K562 (cell line): ENCODE data around the gene SRD5A1. TPM values are rescaled to one million over a fixed set of nuclear protein-coding genes. Genes with fewer than 3 reads are reported as not detected.

Experiments
- ARID3B ChIP-seq: fragments of 250-450 bp; sonication (Bioruptor Pico); IDR thresholded peaks from 2 replicates; pipeline ENCODE4 v1.4.0; 2020; ENCODE audit warnings: borderline replicate concordance
- FUS ChIP-seq: fragments of 200-400 bp; formaldehyde crosslinking; optimal IDR thresholded peaks from 2 replicates; pipeline ENCODE3; 2017; ENCODE audit warnings: low read depth, low read length
- HOXB6 ChIP-seq: fragments of 250-450 bp; sonication (Bioruptor Pico); IDR thresholded peaks from 2 replicates; pipeline ENCODE4 v1.5.1; 2022; ENCODE audit warnings: mild to moderate bottlenecking, borderline replicate concordance
- MLLT1 ChIP-seq, 2 experiments: fragments of 450-650 bp; IDR thresholded peaks; 2 replicates each; pipeline ENCODE4 v1.6.1; 2016
- MLX ChIP-seq, 2 experiments: fragments of 450-650 bp in 1 of 2; sonication (generic) in 1 of 2; formaldehyde crosslinking; conservative IDR thresholded peaks; 2 replicates each; pipeline versions ENCODE4 v1.4.0 to v1.8.1; 2020 to 2022; ENCODE audit warnings: mild to moderate bottlenecking in 1 of 2, missing genetic modification reagents in 1 of 2
- PML ChIP-seq: IDR thresholded peaks from 2 replicates; pipeline ENCODE4 v1.6.1; 2012; ENCODE audit warnings: low read length, inconsistent platforms
- SNAPC5 ChIP-seq: fragments of 250-450 bp; sonication (Bioruptor Pico); IDR thresholded peaks from 2 replicates; pipeline ENCODE4 v1.8.0; 2021; ENCODE audit warnings: moderate library complexity, mild to moderate bottlenecking, inconsistent platforms
- polyA plus RNA-seq, 8 experiments: library from polyadenylated mRNA; depleted of rRNA in 4 of 8; stranded (reverse) in 5 of 8; unstranded in 3 of 8; fragments of >200 nt; fragmentation: Nextera tagmentation in 2 of 8; fragmentation: Illumina TruSeq in 1 of 8; extraction: Ambion mirVana in 2 of 8; extraction: Trizol in 1 of 8; gene quantifications; 2 replicates each; pipeline versions ENCODE4 v1.2.1 to v1.2.3, GENCODE V29; 2011 to 2014; ENCODE audit warnings: inconsistent platforms in 1 of 8, missing spikeins in 1 of 8
- total RNA-seq, 7 experiments: library from RNA; depleted of rRNA in 6 of 7; stranded (reverse); fragments of >200 nt in 6 of 7; fragmentation: Illumina TruSeq in 2 of 7; extraction: Trizol in 2 of 7; gene quantifications; 2 replicates each; pipeline versions ENCODE4 v1.2.1 to v1.2.3, GENCODE V29; 2011 to 2021; ENCODE audit warnings: low replicate concordance in 1 of 7

SRD5A1 gene
- total and polyA plus RNA-seq, 9 of the 15 experiments (the other 6 are each of a cell fraction or from before 2014, with no cell fraction given): 1.3 to 22.6 (median 8.1) TPM

- TF ChIP-seq SNAPC5 (CRISPR knock-in tag) (no peak), PML (no peak), HOXB6 (no peak), FUS (no peak), MLX (CRISPR knock-in tag; conservative IDR thresholded peaks at IDR 0.05) (no peak), MLLT1 (IDR thresholded peaks at IDR 0.05) (no peak), ARID3B (CRISPR knock-in tag) (no peak)
- TF ChIP-seq, all 486 proteins: peak for 0
Observed at GRCh38 chr5:6585939-6586646, 47.1 kb upstream of the SRD5A1 start (continued).
